ENCODE data around the gene SH3BP4.

SH3BP4 gene

GRCh38 chr2:235021752-235022151 is 69.9 kb downstream of the SH3BP4 start:
- DNase-seq, result no peak

GRCh38 chr2:235024191-235024860 is 72.5 kb downstream of the SH3BP4 start:
- DNase-seq, result no peak

GRCh38 chr2:235024931-235025773 is 73.3 kb downstream of the SH3BP4 start:
- DNase-seq, result no peak

GRCh38 chr2:235025800-235026536 is 74.2 kb downstream of the SH3BP4 start:
- DNase-seq, result no peak

- no peak for DNase-seq
Measured at GRCh38 chr2:235026649-235027557, 75.1 kb downstream of the SH3BP4 start.

- DNase-seq, result no peak
Measured at GRCh38 chr2:235027558-235028214, 75.9 kb downstream of the SH3BP4 start.

GRCh38 chr2:235028646-235029045 is 76.8 kb downstream of the SH3BP4 start:
- no peak for DNase-seq

DNA sequence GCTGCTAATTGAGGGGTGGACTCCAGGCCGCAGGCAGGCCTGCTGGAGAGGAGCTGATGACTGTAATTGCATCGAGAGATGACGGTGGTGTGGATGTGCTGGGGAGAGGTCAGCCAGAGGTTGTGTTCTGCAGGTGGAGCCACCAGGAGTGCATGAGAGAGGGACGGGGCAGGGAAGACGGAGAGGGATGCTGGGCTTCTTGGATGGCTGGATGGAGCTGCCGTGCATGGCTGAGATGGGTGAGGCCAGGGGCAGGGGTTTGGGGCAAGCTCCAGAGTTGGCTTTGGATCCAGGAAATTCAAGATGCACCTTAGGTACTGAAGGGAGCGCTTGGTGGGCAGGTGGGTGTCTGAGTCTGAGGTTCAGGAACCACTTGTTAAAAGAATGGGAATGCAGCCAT is 77.2 kb downstream of the SH3BP4 start:
- no peak for DNase-seq

DNA sequence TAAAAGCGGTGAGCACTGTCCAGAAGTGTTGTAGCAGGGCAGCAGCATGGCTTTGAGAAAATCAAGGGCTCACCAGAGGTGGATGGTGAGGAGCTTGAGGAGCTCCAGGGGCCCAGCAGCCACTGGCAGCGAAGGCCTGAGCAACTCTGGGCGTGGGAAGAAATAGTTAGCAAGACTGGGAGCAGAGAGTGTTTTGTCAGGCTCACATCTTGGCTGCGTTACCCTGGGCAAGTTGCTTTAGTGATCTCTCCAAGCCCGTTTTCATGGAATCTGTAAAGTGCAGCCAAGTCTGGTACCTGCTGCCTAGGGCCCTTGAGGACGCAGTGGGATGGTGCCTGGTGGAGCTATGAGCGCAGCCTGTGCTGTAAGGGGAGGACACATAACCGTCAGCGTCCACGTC is 78.3 kb downstream of the SH3BP4 start:
- DNase-seq, result no peak

GRCh38 chr2:235030936-235031335 is 79.1 kb downstream of the SH3BP4 start:
- no peak for DNase-seq

DNA sequence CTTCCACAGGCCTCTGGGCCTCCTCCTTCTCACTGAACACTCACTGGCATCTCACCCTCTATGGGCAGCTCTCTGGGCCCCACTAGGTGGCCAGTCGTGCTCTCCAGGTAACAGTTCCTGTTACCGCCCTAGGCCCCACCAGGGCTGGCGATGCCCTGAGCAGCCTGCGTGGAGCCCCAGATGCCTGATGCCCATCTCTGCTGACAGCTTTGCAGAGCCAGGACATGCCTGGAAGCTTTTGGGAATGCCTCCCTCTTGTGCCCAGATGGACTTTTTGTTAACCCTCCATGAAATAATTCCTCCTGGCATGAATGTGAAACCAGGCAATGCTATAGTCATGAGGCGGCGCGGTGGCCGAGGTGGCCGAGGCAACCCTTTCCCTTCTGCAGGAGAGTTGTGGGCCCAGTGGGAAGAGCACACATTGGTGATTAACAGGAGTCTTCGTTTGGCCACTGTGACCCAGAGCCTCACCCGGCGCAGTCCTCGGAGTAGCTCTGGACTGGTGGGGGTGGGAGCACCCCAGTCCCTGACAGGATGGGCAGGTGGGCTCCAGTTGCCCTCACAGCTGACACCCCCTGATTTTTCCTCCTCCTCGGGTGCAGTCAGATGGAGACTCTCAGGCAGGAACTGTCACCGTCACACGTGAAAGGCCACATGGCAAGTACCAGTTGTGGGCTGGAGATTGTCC is 80.0 kb downstream of the SH3BP4 start:
- no peak for DNase-seq

- DNase-seq, result no peak
Measured at GRCh38 chr2:235032466-235032865, 80.6 kb downstream of the SH3BP4 start.

GRCh38 chr2:235032949-235033348 is 81.1 kb downstream of the SH3BP4 start:
- DNase-seq, result no peak

DNA sequence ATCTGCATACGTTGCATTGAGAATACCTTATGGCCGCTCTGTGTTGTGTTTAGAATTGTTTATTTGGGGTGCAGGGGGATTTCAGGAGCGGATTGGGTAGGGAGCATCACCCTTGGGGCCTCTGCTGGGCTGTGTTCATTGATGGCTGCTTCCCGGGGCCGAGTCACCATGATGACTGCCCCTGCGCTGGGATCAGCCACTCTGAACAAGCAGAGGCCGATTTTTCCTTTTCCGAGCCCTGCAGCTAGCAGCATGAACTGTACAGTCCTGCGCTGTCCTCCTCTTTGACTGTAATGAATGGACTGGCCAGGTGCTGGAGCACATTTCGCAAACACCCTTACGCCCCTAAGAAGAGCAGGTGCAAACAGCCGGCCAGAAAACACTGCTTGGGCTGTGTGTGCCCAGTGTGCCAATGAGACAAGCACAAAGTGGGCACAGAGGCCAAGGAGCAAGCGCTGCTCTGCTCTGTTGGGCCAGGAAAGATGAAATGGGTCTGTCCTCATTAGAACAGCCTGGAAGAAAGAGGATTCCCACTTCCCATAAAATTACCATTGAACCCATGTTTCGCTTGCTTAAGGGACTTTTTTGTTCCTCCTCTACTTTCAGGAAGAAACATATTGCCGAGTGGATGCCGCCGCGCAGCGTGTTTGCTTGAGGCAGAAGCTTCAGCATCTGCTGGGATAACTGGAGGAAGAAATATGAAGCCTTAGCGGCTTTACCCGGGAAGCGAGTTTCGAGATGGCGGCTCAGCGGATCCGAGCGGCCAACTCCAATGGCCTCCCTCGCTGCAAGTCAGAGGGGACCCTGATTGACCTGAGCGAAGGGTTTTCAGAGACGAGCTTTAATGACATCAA is 82.7 kb downstream of the SH3BP4 start:
- no peak for DNase-seq

DNA sequence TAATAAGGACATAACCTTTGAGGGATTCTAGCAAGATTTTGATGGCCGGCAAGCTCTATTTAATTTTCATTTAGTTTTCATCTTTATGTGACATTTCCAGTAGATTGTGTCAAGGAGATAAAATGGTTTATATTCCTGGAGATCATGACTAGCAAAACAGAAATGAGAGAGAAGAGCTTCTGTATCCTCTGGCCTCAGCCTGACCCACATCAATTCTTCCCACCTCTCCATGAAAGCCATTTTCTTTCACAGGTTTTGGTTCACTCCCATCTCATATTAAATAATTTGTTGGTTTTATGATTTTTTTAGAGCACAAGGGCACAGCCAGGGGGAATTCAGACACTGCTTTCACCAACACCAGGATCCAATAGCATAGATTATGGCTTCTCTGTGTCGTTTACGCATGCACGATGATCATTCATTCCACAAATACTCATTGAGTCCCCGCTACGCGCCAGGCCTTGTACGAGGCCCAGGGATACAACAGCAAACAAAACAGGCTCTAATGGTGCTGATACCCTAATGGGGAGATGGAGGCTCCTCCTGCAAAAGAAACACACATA is 85.9 kb downstream of the SH3BP4 start:
- no peak for DNase-seq

DNA sequence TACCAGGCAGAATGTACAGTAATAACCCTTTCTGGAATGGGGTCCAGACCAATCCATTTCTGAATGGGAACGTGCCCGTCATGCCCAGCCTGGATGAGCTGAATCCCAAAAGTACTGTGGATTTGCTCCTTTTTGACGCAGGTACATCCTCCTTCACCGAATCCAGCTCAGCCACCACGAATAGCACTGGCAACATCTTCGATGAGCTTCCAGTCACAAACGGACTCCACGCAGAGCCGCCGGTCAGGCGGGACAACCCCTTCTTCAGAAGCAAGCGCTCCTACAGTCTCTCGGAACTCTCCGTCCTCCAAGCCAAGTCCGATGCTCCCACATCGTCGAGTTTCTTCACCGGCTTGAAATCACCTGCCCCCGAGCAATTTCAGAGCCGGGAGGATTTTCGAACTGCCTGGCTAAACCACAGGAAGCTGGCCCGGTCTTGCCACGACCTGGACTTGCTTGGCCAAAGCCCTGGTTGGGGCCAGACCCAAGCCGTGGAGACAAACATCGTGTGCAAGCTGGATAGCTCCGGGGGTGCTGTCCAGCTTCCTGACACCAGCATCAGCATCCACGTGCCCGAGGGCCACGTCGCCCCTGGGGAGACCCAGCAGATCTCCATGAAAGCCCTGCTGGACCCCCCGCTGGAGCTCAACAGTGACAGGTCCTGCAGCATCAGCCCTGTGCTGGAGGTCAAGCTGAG is 89.6 kb downstream of the SH3BP4 start:
- DNase-seq, result no peak

DNA sequence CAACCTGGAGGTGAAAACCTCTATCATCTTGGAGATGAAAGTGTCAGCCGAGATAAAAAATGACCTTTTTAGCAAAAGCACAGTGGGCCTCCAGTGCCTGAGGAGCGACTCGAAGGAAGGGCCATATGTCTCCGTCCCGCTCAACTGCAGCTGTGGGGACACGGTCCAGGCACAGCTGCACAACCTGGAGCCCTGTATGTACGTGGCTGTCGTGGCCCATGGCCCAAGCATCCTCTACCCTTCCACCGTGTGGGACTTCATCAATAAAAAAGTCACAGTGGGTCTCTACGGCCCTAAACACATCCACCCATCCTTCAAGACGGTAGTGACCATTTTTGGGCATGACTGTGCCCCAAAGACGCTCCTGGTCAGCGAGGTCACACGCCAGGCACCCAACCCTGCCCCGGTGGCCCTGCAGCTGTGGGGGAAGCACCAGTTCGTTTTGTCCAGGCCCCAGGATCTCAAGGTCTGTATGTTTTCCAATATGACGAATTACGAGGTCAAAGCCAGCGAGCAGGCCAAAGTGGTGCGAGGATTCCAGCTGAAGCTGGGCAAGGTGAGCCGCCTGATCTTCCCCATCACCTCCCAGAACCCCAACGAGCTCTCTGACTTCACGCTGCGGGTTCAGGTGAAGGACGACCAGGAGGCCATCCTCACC is 90.2 kb downstream of the SH3BP4 start:
- DNase-seq, result no peak

DNA sequence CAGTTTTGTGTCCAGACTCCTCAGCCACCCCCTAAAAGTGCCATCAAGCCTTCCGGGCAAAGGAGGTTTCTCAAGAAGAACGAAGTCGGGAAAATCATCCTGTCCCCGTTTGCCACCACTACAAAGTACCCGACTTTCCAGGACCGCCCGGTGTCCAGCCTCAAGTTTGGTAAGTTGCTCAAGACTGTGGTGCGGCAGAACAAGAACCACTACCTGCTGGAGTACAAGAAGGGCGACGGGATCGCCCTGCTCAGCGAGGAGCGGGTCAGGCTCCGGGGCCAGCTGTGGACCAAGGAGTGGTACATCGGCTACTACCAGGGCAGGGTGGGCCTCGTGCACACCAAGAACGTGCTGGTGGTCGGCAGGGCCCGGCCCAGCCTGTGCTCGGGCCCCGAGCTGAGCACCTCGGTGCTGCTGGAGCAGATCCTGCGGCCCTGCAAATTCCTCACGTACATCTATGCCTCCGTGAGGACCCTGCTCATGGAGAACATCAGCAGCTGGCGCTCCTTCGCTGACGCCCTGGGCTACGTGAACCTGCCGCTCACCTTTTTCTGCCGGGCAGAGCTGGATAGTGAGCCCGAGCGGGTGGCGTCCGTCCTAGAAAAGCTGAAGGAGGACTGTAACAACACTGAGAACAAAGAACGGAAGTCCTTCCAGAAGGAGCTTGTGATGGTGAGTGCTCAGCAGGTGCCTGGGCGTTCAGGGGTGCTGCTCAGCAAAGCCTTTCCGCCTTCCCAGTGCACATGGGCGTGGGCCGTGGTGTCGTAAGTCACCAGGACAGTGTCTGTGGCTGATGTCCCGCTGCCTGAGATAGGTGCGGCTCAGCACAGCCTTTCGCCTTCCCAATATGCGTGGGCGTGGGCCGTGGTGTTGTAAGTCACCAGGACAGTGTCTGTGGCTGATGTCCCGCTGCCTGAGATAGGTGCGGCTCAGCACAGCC is 91.0 kb downstream of the SH3BP4 start:
- DNase-seq, result no peak

Data from CD4-positive, alpha-beta T cell treated with Interleukin-21 for 1 hour (primary cell).